Esophagus squamous epithelium (tissue), 4 donors: ENCODE results near the gene PSTPIP2.

Source experiments
- POLR2A ChIP-seq, 4 donors: fragments of 450-650 bp; IDR thresholded peaks; one replicate each; pipeline ENCODE4 v1.6.1; 2017; ENCODE audit warnings: antibody characterized with exemption in 4 of 4, mild to moderate bottlenecking in 4 of 4, moderate library complexity in 3 of 4
- TF ChIP-seq, protein P1 (sequence below), 6 experiments: fragments of 450-650 bp in 4 of 6; fragments of 200-600 bp in 2 of 6; sonication (generic) in 2 of 6; IDR thresholded peaks; one replicate each; pipeline ENCODE4 v1.5.1; 2016 to 2019; ENCODE audit warnings: antibody characterized with exemption in 6 of 6, mild to moderate bottlenecking in 4 of 6, moderate library complexity in 4 of 6

DNA sequence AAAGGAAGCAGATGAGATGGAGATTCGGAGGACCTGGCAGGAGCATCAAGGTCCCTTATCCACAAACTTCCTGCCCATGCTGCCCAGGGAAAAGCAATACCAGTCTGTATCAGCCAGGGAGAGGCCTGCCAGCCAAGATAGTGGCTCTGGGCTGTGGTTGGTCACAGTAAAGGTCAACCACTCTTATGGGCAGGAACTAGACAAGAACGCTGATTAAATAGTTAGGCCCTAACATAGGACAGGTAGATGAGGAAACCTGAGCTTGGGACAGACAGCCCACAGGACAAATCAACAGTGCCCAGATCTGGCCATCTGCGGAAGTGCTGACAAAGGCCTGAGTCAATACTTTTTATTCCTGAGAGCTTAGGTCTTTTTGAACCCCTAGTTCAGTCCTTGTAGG, 10.7 kb downstream of the PSTPIP2 start:
- TF ChIP-seq, protein P1, sequence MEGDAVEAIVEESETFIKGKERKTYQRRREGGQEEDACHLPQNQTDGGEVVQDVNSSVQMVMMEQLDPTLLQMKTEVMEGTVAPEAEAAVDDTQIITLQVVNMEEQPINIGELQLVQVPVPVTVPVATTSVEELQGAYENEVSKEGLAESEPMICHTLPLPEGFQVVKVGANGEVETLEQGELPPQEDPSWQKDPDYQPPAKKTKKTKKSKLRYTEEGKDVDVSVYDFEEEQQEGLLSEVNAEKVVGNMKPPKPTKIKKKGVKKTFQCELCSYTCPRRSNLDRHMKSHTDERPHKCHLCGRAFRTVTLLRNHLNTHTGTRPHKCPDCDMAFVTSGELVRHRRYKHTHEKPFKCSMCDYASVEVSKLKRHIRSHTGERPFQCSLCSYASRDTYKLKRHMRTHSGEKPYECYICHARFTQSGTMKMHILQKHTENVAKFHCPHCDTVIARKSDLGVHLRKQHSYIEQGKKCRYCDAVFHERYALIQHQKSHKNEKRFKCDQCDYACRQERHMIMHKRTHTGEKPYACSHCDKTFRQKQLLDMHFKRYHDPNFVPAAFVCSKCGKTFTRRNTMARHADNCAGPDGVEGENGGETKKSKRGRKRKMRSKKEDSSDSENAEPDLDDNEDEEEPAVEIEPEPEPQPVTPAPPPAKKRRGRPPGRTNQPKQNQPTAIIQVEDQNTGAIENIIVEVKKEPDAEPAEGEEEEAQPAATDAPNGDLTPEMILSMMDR (IDR thresholded peaks at IDR 0.05): no peak
- no peak for TF ChIP-seq POLR2A (IDR thresholded peaks at IDR 0.05)
